ENCODE data around the gene IFIT2.
"Not testable (repeated sequence)": the region's sequence is repeated elsewhere in the genome, so short reads cannot be mapped to it uniquely, and the experiment has no call there.

DNA sequence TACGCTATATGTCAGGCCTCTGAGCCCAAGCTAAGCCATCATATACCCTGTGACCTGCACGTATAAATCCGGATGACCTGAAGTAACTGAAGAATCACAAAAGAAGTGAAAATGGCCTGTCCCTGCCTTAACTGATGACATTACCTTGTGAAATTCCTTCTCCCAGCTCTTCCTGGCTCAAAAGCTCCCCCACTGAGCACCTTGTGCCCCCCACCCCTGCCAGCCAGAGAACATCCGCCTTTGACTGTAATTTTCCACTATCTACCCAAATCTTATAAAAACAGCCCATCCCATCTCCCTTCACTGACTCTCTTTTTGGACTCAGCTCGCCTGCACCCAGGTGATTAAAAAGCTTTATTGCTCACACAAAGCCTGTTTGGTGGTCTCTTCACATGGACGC lies 17.1 kb upstream of the IFIT2 start:
- TF ChIP-seq EZH2 (IDR thresholded peaks at IDR 0.05; ENCODE audit: borderline replicate concordance, low read depth, low read length, severe bottlenecking); POLR2AphosphoS5 (IDR thresholded peaks at IDR 0.05; ENCODE audit: insufficient read depth, low read depth, low read length); POLR2A (IDR thresholded peaks at IDR 0.05; ENCODE audit: low read depth, low read length); MAX (IDR thresholded peaks at IDR 0.05; ENCODE audit: insufficient read depth, insufficient read length): not testable (repeated sequence)
- TF ChIP-seq, protein P1, sequence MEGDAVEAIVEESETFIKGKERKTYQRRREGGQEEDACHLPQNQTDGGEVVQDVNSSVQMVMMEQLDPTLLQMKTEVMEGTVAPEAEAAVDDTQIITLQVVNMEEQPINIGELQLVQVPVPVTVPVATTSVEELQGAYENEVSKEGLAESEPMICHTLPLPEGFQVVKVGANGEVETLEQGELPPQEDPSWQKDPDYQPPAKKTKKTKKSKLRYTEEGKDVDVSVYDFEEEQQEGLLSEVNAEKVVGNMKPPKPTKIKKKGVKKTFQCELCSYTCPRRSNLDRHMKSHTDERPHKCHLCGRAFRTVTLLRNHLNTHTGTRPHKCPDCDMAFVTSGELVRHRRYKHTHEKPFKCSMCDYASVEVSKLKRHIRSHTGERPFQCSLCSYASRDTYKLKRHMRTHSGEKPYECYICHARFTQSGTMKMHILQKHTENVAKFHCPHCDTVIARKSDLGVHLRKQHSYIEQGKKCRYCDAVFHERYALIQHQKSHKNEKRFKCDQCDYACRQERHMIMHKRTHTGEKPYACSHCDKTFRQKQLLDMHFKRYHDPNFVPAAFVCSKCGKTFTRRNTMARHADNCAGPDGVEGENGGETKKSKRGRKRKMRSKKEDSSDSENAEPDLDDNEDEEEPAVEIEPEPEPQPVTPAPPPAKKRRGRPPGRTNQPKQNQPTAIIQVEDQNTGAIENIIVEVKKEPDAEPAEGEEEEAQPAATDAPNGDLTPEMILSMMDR (IDR thresholded peaks at IDR 0.05; ENCODE audit: extremely low read depth in 1 of 2, insufficient read depth in 1 of 2, low read depth in 1 of 2, low read length in 2 of 2) = not testable (repeated sequence)

All from endothelial cell of umbilical vein (primary cell).